Ovary (tissue), 9 donors: ENCODE measurements around the gene UBE2V1. TPM values are rescaled to one million over a fixed set of nuclear protein-coding genes. Genes with fewer than 3 reads are reported as not detected.
"Not testable (repeated sequence)": the region's sequence is repeated elsewhere in the genome, so short reads cannot be mapped to it uniquely, and the experiment has no call there.

Experiments used
- DNase-seq, 5 donors: peaks; one replicate each; pipeline ENCODE4 v3.0.0-alpha.2; 2019 to 2020
- H3K27ac ChIP-seq, 2 donors: fragments of 200-600 bp; one replicate each; pipeline versions ENCODE4 v1.5.1 to v1.8.0; 2019 to 2022
- H3K27me3 ChIP-seq: fragments of 200-600 bp; one replicate; pipeline ENCODE4 v1.8.0; 2022
- H3K36me3 ChIP-seq: fragments of 200-600 bp; sonication (generic); one replicate; pipeline ENCODE4 v1.5.1; 2019
- H3K4me1 ChIP-seq: one replicate; pipeline ENCODE4 v1.8.1; 2013; ENCODE audit warnings: mild to moderate bottlenecking, moderate library complexity; ENCODE audit not compliant: insufficient read depth
- H3K4me3 ChIP-seq: fragments of 200-600 bp; sonication (generic); one replicate; pipeline ENCODE4 v1.5.1; 2017
- H3K9me3 ChIP-seq, 2 donors: fragments of 200-600 bp in 1 of 2; sonication (generic) in 1 of 2; one replicate each; pipeline versions ENCODE4 v1.5.1 to v1.8.1; 2013 to 2019; ENCODE audit warnings: mild to moderate bottlenecking in 1 of 2, moderate library complexity in 1 of 2
- EP300 ChIP-seq: sonication (generic); formaldehyde crosslinking; IDR thresholded peaks from one replicate; pipeline ENCODE4 v1.6.1; 2017; ENCODE audit warnings: antibody characterized with exemption
- POLR2A ChIP-seq: fragments of 450-650 bp; IDR thresholded peaks from one replicate; pipeline ENCODE4 v1.6.1; 2017; ENCODE audit warnings: antibody characterized with exemption, mild to moderate bottlenecking, moderate library complexity
- WGBS, 3 donors: extraction: QIAGEN DNeasy Blood & Tissue Kit in 1 of 3; methylation state at CpG; one replicate each; pipeline versions ENCODE4 v1.1.5 to v1.1.7; 2013 to 2017; 5-methylcytosine and 5-hydroxymethylcytosine counted together
- intact Hi-C, 4 donors: fragments of 100-400 bp; cut with DNase I; formaldehyde crosslinking; loops; one replicate each; pipeline versions ENCODE4 v1.11.0 to v1.15.1; 2022 to 2023
- polyA plus RNA-seq, 2 donors: library from polyadenylated mRNA; stranded (reverse); fragments of 200-250 nt in 1 of 2; fragments of 350-450 nt in 1 of 2; fragmentation: Illumina TruSeq in 1 of 2; extraction: RNeasy Lipid Tissue Mini Kit (QIAGEN cat#74804) in 1 of 2; gene quantifications; one replicate each; pipeline ENCODE4 v1.2.3, GENCODE V29; 2013 to 2014
- total RNA-seq, 7 donors: library from RNA; depleted of rRNA in 2 of 7; stranded (reverse); fragments of >200 nt in 2 of 7; fragmentation: NEBNext Ultra II Directional in 3 of 7; extraction: Animal tissue kit (Norgen Biotek cat#: 25700) in 3 of 7; gene quantifications; one replicate each; pipeline versions ENCODE4 v1.1.0 to v1.2.4, GENCODE V29; 2016 to 2023
- TF ChIP-seq, protein P1 (sequence below), 3 donors: fragments of 450-650 bp in 2 of 3; fragments of 200-600 bp in 1 of 3; IDR thresholded peaks; one replicate each; pipeline versions ENCODE4 v1.5.1 to v1.8.0; 2016 to 2022; ENCODE audit warnings: antibody characterized with exemption in 3 of 3, mild to moderate bottlenecking in 1 of 3
- donor health status: DM: no; HTN: no; CAD: no; lungs with moderate emphysema.
- donor health status: DM: no; HTN: no; CAD: no.
- donor health status: Bipolar disorder and iron deficiency.
- donor health status: DM: yes; HTN: yes; CAD: no.
- donor health status: DM: no; HTN: no; CAD: no.
- donor health status: DM: yes; HTN: yes; CAD: no.

UBE2V1 gene
- total and polyA plus RNA-seq, 9 donors = 43.6 to 189 (median 77.2) TPM

DNA sequence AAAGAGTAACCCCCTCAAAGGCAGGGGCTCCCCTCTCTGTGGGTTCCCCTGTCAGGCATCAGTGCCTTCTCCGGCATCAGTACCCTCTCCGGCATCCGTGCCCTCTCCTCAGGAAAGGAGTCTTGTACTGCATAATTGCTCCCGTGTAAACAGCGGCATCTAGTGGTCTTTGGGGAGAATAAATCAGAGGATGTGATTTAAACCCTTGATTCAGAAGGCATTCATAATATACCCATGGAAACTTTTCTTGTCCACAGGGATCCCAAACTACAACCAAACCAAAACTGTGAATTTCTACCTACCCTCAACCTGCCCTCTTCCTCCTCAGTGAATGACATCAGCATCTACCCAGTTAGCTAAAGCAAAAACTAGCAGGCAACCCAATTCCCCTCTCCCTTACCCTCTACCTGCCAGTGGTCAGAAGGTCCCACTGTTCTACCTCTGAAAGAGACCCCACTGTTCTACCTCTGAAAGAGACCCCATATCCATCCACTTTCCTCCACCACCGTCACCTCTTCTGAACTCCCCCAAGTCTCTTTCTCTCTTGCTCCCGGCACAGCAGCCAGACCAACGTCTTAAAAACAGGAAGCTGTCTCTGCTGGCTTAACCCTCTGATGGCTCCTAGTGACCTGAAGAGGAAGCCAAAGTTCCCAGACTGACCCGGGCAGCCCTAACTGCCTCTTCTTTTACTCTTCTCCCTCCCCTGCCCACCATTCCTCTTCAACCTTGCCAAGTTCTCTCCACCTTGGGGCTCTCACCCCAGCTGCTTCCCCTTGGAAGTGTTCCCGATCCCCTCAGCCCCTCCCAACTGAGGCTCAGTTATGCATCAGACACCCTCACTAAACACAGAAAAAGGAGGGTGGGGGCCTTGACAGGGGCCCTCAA is 27.2 kb downstream of the UBE2V1 start:
- H3K27ac ChIP-seq = no peak overlapping the region
- intact Hi-C loops = no loop called here
- H3K9me3 ChIP-seq = no peaks in the 10 kb centered on the region
- DNase-seq = peak in 2 of 5 donors; percentile 37 to 42
- H3K4me3 ChIP-seq = no peak overlapping the region
- H3K27me3 ChIP-seq = no peaks in the 10 kb centered on the region
- H3K36me3 ChIP-seq = no peaks in the 10 kb centered on the region
- peaks cover 11% of the 10 kb centered on the region for H3K4me1 ChIP-seq
- no peak for TF ChIP-seq EP300
- TF ChIP-seq, protein P1, sequence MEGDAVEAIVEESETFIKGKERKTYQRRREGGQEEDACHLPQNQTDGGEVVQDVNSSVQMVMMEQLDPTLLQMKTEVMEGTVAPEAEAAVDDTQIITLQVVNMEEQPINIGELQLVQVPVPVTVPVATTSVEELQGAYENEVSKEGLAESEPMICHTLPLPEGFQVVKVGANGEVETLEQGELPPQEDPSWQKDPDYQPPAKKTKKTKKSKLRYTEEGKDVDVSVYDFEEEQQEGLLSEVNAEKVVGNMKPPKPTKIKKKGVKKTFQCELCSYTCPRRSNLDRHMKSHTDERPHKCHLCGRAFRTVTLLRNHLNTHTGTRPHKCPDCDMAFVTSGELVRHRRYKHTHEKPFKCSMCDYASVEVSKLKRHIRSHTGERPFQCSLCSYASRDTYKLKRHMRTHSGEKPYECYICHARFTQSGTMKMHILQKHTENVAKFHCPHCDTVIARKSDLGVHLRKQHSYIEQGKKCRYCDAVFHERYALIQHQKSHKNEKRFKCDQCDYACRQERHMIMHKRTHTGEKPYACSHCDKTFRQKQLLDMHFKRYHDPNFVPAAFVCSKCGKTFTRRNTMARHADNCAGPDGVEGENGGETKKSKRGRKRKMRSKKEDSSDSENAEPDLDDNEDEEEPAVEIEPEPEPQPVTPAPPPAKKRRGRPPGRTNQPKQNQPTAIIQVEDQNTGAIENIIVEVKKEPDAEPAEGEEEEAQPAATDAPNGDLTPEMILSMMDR (IDR thresholded peaks at IDR 0.05) = peak; percentile 62 to 72 (median 64)
- 3 to 4% (median 3%) methylated on average over 10 of the region's 10 CpGs for WGBS, 3 donors

- no peak overlapping the region for H3K27ac ChIP-seq
- H3K4me1 ChIP-seq = peaks cover 11% of the 10 kb centered on the region
- TF ChIP-seq, protein P1 (IDR thresholded peaks at IDR 0.05) = no peak
- TF ChIP-seq POLR2A (no peak), EP300 (no peak)
- intact Hi-C loops = no loop called here
- WGBS, 3 donors = 70 to 87% (median 77%) methylated on average over 5 of the region's 5 CpGs
- no peaks in the 10 kb centered on the region for H3K27me3 ChIP-seq
- no peak overlapping the region for H3K4me3 ChIP-seq
- no peaks in the 10 kb centered on the region for H3K9me3 ChIP-seq
- no peak for DNase-seq
- no peaks in the 10 kb centered on the region for H3K36me3 ChIP-seq
Observed at GRCh38 chr20:50085146-50085480, 27.8 kb downstream of the UBE2V1 start.

DNA sequence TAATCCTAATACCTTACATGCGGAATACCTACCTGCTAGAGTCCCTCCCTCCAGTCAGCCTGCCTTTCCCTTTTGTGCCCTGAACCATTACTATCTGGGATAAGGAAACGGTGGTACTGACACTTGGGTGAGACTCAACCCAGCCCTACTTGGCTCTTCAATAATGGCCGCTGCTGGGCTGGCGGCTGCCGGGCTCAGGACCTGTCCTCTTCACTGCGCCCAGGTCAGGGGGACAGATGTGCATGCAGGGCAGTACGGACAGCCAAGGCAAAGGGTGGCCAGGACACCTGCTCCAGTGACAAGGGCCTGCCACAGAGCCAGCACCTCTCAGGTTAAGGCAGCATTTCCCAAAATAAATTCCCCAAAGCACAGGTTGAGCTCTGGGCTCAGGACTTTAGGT is 29.9 kb downstream of the UBE2V1 start:
- Histone ChIP-seq H3K4me3 (no peak overlapping the region), H3K27me3 (no peaks in the 10 kb centered on the region), H3K4me1 (peaks cover 11% of the 10 kb centered on the region), H3K27ac (no peak overlapping the region), H3K9me3 (no peaks in the 10 kb centered on the region), H3K36me3 (no peaks in the 10 kb centered on the region)
- intact Hi-C loops = loop anchor here in 1 of 4 donors (5.0 kb wide), 1 partner anchor 1316 kb away; no protein-coding TSS in a partner anchor
- DNase-seq = peak in 2 of 5 donors; percentile 8 to 15
- WGBS, 3 donors = 88 to 94% (median 91%) methylated on average over 7 of the region's 7 CpGs
- TF ChIP-seq, protein P1 (IDR thresholded peaks at IDR 0.05) = no peak
- no peak for TF ChIP-seq POLR2A
- no peak for TF ChIP-seq EP300

GRCh38 chr20:50082056-50082455 is 30.9 kb downstream of the UBE2V1 start:
- not testable (repeated sequence) for H3K27me3 ChIP-seq, H3K27ac ChIP-seq, H3K4me3 ChIP-seq, H3K9me3 ChIP-seq, H3K36me3 ChIP-seq
- H3K4me1 ChIP-seq = peaks cover 12% of the 10 kb centered on the region
- 80 to 86% (median 84%) methylated on average over 9 of the region's 9 CpGs for WGBS, 3 donors
- intact Hi-C loops = loop anchor here in 1 of 4 donors (5.0 kb wide), 1 partner anchor 1315 kb away; no protein-coding TSS in a partner anchor
- DNase-seq = peak in 2 of 5 donors; percentile 10 to 21
